Tibial nerve (tissue), 3 donors: ENCODE results near the gene RPS29.
A peak's percentile ranks its signal among the peaks of the same experiment; 100 is the strongest.

Experiments
- POLR2A ChIP-seq, 2 donors: fragments of 450-650 bp; IDR thresholded peaks; one replicate each; pipeline ENCODE4 v1.6.1; 2017; ENCODE audit warnings: antibody characterized with exemption in 2 of 2, mild to moderate bottlenecking in 2 of 2, moderate library complexity in 2 of 2
- TF ChIP-seq, protein P1 (sequence below), 5 experiments: fragments of 200-600 bp in 3 of 5; fragments of 450-650 bp in 2 of 5; sonication (generic) in 3 of 5; IDR thresholded peaks; one replicate each; pipeline ENCODE4 v1.5.1; 2016 to 2019; ENCODE audit warnings: antibody characterized with exemption in 5 of 5, mild to moderate bottlenecking in 3 of 5, moderate library complexity in 2 of 5

GRCh38 chr14:49633640-49634546, 47.7 kb upstream of the RPS29 start:
- TF ChIP-seq, protein P1, sequence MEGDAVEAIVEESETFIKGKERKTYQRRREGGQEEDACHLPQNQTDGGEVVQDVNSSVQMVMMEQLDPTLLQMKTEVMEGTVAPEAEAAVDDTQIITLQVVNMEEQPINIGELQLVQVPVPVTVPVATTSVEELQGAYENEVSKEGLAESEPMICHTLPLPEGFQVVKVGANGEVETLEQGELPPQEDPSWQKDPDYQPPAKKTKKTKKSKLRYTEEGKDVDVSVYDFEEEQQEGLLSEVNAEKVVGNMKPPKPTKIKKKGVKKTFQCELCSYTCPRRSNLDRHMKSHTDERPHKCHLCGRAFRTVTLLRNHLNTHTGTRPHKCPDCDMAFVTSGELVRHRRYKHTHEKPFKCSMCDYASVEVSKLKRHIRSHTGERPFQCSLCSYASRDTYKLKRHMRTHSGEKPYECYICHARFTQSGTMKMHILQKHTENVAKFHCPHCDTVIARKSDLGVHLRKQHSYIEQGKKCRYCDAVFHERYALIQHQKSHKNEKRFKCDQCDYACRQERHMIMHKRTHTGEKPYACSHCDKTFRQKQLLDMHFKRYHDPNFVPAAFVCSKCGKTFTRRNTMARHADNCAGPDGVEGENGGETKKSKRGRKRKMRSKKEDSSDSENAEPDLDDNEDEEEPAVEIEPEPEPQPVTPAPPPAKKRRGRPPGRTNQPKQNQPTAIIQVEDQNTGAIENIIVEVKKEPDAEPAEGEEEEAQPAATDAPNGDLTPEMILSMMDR (IDR thresholded peaks at IDR 0.05) = peak; percentile 79 to 94 (median 87)
- peak in 1 of 2 donors; percentile 71 for TF ChIP-seq POLR2A (IDR thresholded peaks at IDR 0.05)
